OCI-LY7 (cell line): Measurements from ENCODE around the gene SLC19A1. TPM values are rescaled to one million over a fixed set of nuclear protein-coding genes. Genes with fewer than 3 reads are reported as not detected.

Source experiments
- BruUV-seq: library from RNA; stranded (reverse); fragments of 400-500 nt; replicated peaks from 2 replicates; lab custom pipeline; 2021; lab: Mats Ljungman, UMichigan
- CTCF ChIA-PET: fragments of 300-600 bp; sonication (Branson Sonifier 250); formaldehyde crosslinking; loops from one replicate; lab custom pipeline; 2022; ENCODE audit warnings: antibody characterized with exemption; ENCODE audit not compliant: unreplicated experiment; lab: Charles Lee
- POLR2A ChIA-PET: fragments of 300-600 bp; sonication (Branson Sonifier 250); formaldehyde crosslinking; loops from one replicate; lab custom pipeline; 2022; ENCODE audit warnings: antibody characterized with exemption; lab: Charles Lee
- DNase-seq: peaks from one replicate; pipeline ENCODE4 v3.0.0-alpha.2; 2015; ENCODE audit warnings: low spot score
- H2AFZ ChIP-seq: fragments of 200-600 bp; sonication (generic), shearing (Covaris generic); 2 replicates; pipeline ENCODE4 v1.6.1; 2014; ENCODE audit warnings: mild to moderate bottlenecking, antibody characterized with exemption, low read length, moderate library complexity
- H3K27ac ChIP-seq: fragments of 200-600 bp; sonication (generic); 2 replicates; pipeline ENCODE4 v1.5.1; 2014; ENCODE audit warnings: mixed run types, low read depth, mild to moderate bottlenecking, moderate library complexity, low read length, inconsistent platforms; ENCODE audit not compliant: poor library complexity, severe bottlenecking
- H3K36me3 ChIP-seq: fragments of 200-600 bp; sonication (generic); 2 replicates; pipeline ENCODE4 v1.6.1; 2014; ENCODE audit warnings: mild to moderate bottlenecking, antibody characterized with exemption, low read length, moderate library complexity, mixed read lengths; ENCODE audit not compliant: insufficient read depth
- H3K4me1 ChIP-seq: fragments of 200-600 bp; sonication (generic); 2 replicates; pipeline ENCODE4 v1.5.1; 2014; ENCODE audit warnings: mild to moderate bottlenecking, low read length; ENCODE audit not compliant: insufficient read depth, poor library complexity, severe bottlenecking
- H3K4me2 ChIP-seq: fragments of 200-600 bp; sonication (generic); 2 replicates; pipeline ENCODE4 v1.6.1; 2014; ENCODE audit warnings: mild to moderate bottlenecking, low read length
- H3K4me3 ChIP-seq: fragments of 200-600 bp; sonication (generic); 2 replicates; pipeline ENCODE4 v1.5.1; 2014; ENCODE audit warnings: mild to moderate bottlenecking, low read depth, low read length; ENCODE audit not compliant: poor library complexity, severe bottlenecking
- H3K79me2 ChIP-seq: fragments of 200-600 bp; sonication (generic); 2 replicates; pipeline ENCODE4 v1.6.1; 2016; ENCODE audit warnings: low read depth, mild to moderate bottlenecking, low read length, moderate library complexity, mixed read lengths; ENCODE audit not compliant: insufficient read depth
- H3K9me2 ChIP-seq: fragments of 200-600 bp; sonication (generic); 2 replicates; pipeline ENCODE4 v1.6.1; 2016; ENCODE audit warnings: mild to moderate bottlenecking, low read length, mixed read lengths; ENCODE audit not compliant: insufficient read depth
- H3K9me3 ChIP-seq: fragments of 200-600 bp; sonication (generic); 2 replicates; pipeline ENCODE4 v1.6.1; 2014; ENCODE audit warnings: mild to moderate bottlenecking, mixed run types, low read length, mixed read lengths
- H4K20me1 ChIP-seq: fragments of 200-600 bp; sonication (generic); 2 replicates; pipeline ENCODE4 v1.6.1; 2014; ENCODE audit warnings: mild to moderate bottlenecking, antibody characterized with exemption, low read length, moderate library complexity, mixed read lengths; ENCODE audit not compliant: insufficient read depth
- CTCF ChIP-seq: fragments of 200-600 bp; sonication (generic); conservative IDR thresholded peaks from 2 replicates; pipeline ENCODE4 v1.5.1; 2014; ENCODE audit warnings: mild to moderate bottlenecking, antibody characterized with exemption, low read length, moderate library complexity, mixed read lengths
- EZH2phosphoT487 ChIP-seq: fragments of 200-600 bp; sonication (generic); IDR thresholded peaks from 2 replicates; pipeline ENCODE4 v1.6.1; 2018; ENCODE audit warnings: low read depth, borderline replicate concordance, mild to moderate bottlenecking, mixed run types, antibody characterized with exemption, low read length, moderate library complexity, mixed read lengths
- intact Hi-C: fragments of 100-400 bp; cut with micrococcal nuclease; formaldehyde crosslinking; loops from one replicate; pipeline ENCODE4 v1.10.0; 2022; ENCODE audit not compliant: unreplicated experiment
- total RNA-seq, 2 experiments: library from RNA; depleted of rRNA in 1 of 2; stranded (reverse); fragments of >200 nt in 1 of 2; shearing (Covaris generic) in 1 of 2; gene quantifications; 2 replicates each; pipeline ENCODE4 v1.2.3, GENCODE V29; 2014 to 2022

SLC19A1 gene
- total RNA-seq, 2 experiments from 2014 or later = 17.9 to 41.2 TPM

GRCh38 chr21:45572231-45572630 lies 30.0 kb upstream of the SLC19A1 start:
- ChIA-PET CTCF (interaction anchor here (0.6 kb wide), 1 partner anchor 434 kb away, joined by 3 read pairs; no protein-coding TSS in a partner anchor), POLR2A (no interaction called here)
- Histone ChIP-seq H3K4me2 (no peak overlapping the region), H3K27ac (no peak overlapping the region), H3K4me1 (no peaks in the 10 kb centered on the region), H3K79me2 (no peaks in the 10 kb centered on the region), H3K9me2 (no peaks in the 10 kb centered on the region), H3K9me3 (no peaks in the 10 kb centered on the region), H3K36me3 (no peaks in the 10 kb centered on the region), H3K4me3 (no peak overlapping the region), H4K20me1 (no peaks in the 10 kb centered on the region), H2AFZ (no peak overlapping the region)
- DNase-seq = no peak
- BruUV-seq = no TSS peak
- TF ChIP-seq CTCF (no peak), EZH2phosphoT487 (no peak)
- intact Hi-C loops = no loop called here

DNA sequence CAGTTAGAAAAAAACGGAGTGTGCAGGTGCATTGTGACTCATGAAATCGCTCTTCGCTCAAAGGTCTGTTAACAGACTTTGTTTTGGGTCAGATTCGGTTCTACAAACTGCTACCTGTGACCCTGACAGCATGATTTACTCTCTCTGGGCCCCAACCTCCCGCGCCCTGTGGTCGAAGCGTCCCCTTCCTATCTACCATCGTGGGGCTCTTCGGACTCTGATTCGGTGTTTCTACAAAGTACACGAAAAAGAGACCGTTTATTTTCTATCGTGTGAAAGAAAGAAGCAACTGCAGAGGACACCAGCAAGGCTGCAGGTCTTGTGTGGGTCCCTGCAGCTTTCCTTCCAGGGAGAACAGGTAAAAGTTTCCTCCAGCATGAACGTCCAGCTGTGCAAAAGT lies 29.4 kb upstream of the SLC19A1 start:
- H2AFZ ChIP-seq = no peak overlapping the region
- TF ChIP-seq CTCF (no peak), EZH2phosphoT487 (no peak)
- no peak overlapping the region for H3K4me3 ChIP-seq
- no peak overlapping the region for H3K4me2 ChIP-seq
- H3K9me3 ChIP-seq = no peaks in the 10 kb centered on the region
- intact Hi-C loops = no loop called here
- BruUV-seq = no TSS peak
- no peak overlapping the region for H3K27ac ChIP-seq
- H3K4me1 ChIP-seq = no peaks in the 10 kb centered on the region
- no peaks in the 10 kb centered on the region for H3K79me2 ChIP-seq
- ChIA-PET CTCF (no interaction called here), POLR2A (no interaction called here)
- H3K36me3 ChIP-seq = no peaks in the 10 kb centered on the region
- DNase-seq = no peak
- H4K20me1 ChIP-seq = no peaks in the 10 kb centered on the region
- H3K9me2 ChIP-seq = no peaks in the 10 kb centered on the region

- H2AFZ ChIP-seq = no peak overlapping the region
- ChIA-PET POLR2A (no interaction called here), CTCF (no interaction called here)
- H3K4me1 ChIP-seq = no peaks in the 10 kb centered on the region
- BruUV-seq = no TSS peak
- no peaks in the 10 kb centered on the region for H3K9me2 ChIP-seq
- no peaks in the 10 kb centered on the region for H3K9me3 ChIP-seq
- no peaks in the 10 kb centered on the region for H3K79me2 ChIP-seq
- no peaks in the 10 kb centered on the region for H3K36me3 ChIP-seq
- no peak for DNase-seq
- H3K4me2 ChIP-seq = no peak overlapping the region
- no peak overlapping the region for H3K4me3 ChIP-seq
- TF ChIP-seq EZH2phosphoT487 (no peak), CTCF (no peak)
- H4K20me1 ChIP-seq = no peaks in the 10 kb centered on the region
- intact Hi-C loops = no loop called here
- H3K27ac ChIP-seq = no peak overlapping the region
These were observed 28.8 kb upstream of the SLC19A1 start for GRCh38 chr21:45570826-45571601.
